HepG2 (cell line): ENCODE data around the gene ARHGDIA. TPM values are rescaled to one million over a fixed set of nuclear protein-coding genes. Genes with fewer than 3 reads are reported as not detected.

Experiments used
- ASH2L ChIP-seq: fragments of 300-600, 200-600 bp; sonication (generic); IDR thresholded peaks from 2 replicates; pipeline ENCODE4 v1.7.0; 2017; ENCODE audit warnings: low read depth, mild to moderate bottlenecking, moderate library complexity, mixed read lengths, low read length; ENCODE audit not compliant: insufficient read length
- HOXA3 ChIP-seq: sonication (generic); formaldehyde crosslinking; IDR thresholded peaks from 2 replicates; pipeline ENCODE4 v1.5.0; 2020; ENCODE audit warnings: missing genetic modification reagents
- KLF11 ChIP-seq: IDR thresholded peaks from 2 replicates; pipeline ENCODE4 v1.6.1; 2016; ENCODE audit warnings: missing compliant biosample characterization
- MIXL1 ChIP-seq: IDR thresholded peaks from 2 replicates; pipeline ENCODE4 v1.6.1; 2016
- POGZ ChIP-seq: sonication (generic); formaldehyde crosslinking; IDR thresholded peaks from 2 replicates; pipeline ENCODE4 v1.4.0; 2020; ENCODE audit warnings: mild to moderate bottlenecking, missing genetic modification reagents
- RFX3 ChIP-seq: IDR thresholded peaks from 2 replicates; pipeline ENCODE4 v1.6.1; 2016; ENCODE audit warnings: missing biosample characterization, missing genetic modification reagents
- TBL1XR1 ChIP-seq: fragments of 150-350 bp; IDR thresholded peaks from 2 replicates; pipeline ENCODE4 v1.6.1; 2014; ENCODE audit warnings: borderline replicate concordance, low read length; ENCODE audit not compliant: partially characterized antibody
- TRIM24 ChIP-seq: sonication (generic); formaldehyde crosslinking; IDR thresholded peaks from 2 replicates; pipeline ENCODE4 v1.8.0; 2022; ENCODE audit warnings: mild to moderate bottlenecking, missing genetic modification reagents
- ZFP90 ChIP-seq: sonication (generic); formaldehyde crosslinking; IDR thresholded peaks from 2 replicates; pipeline ENCODE4 v1.8.0; 2022; ENCODE audit warnings: missing genetic modification reagents, mild to moderate bottlenecking, inconsistent platforms, borderline replicate concordance
- ZFYVE20 ChIP-seq: sonication (generic); formaldehyde crosslinking; IDR thresholded peaks from 2 replicates; pipeline ENCODE4 v1.8.0; 2023; ENCODE audit warnings: low read depth, mild to moderate bottlenecking, moderate library complexity, missing genetic modification reagents, borderline replicate concordance
- ZNF343 ChIP-seq: sonication (generic); formaldehyde crosslinking; IDR thresholded peaks from 2 replicates; pipeline ENCODE4 v1.4.0; 2020; ENCODE audit warnings: mild to moderate bottlenecking, missing genetic modification reagents
- ZNF451 ChIP-seq: sonication (generic); formaldehyde crosslinking; IDR thresholded peaks from 2 replicates; pipeline ENCODE4 v1.5.0; 2020; ENCODE audit warnings: mild to moderate bottlenecking, missing genetic modification reagents
- ZNF569 ChIP-seq: sonication (generic); formaldehyde crosslinking; IDR thresholded peaks from 2 replicates; pipeline ENCODE4 v1.5.0; 2020; ENCODE audit warnings: mild to moderate bottlenecking, missing genetic modification reagents, moderate library complexity, borderline replicate concordance
- ZNF777 ChIP-seq: sonication (generic); formaldehyde crosslinking; IDR thresholded peaks from 2 replicates; pipeline ENCODE4 v1.4.0; 2020; ENCODE audit warnings: missing genetic modification reagents
- polyA plus RNA-seq, 8 experiments: library from polyadenylated mRNA; depleted of rRNA in 3 of 8; stranded (reverse) in 7 of 8; unstranded in 1 of 8; fragments of >200 nt; fragmentation: Illumina TruSeq in 4 of 8; extraction: Trizol in 4 of 8; gene quantifications; 2 replicates each; pipeline versions ENCODE4 v1.2.1 to v1.2.3, GENCODE V29; 2011 to 2016; ENCODE audit warnings: low read depth in 4 of 8, missing spikeins in 1 of 8, mixed read lengths in 1 of 8; ENCODE audit not compliant: insufficient read depth in 1 of 8
- total RNA-seq, 5 experiments: library from RNA; depleted of rRNA; stranded (reverse); fragments of >200 nt; fragmentation: Illumina TruSeq; extraction: Trizol; gene quantifications; 2 replicates each; pipeline ENCODE4 v1.2.3, GENCODE V29; 2016; ENCODE audit warnings: low read depth in 1 of 5
- TF ChIP-seq, protein P1 (sequence below): sonication (generic); formaldehyde crosslinking; IDR thresholded peaks from 2 replicates; pipeline ENCODE4 v1.4.0; 2020; ENCODE audit warnings: missing genetic modification reagents, borderline replicate concordance
- TF ChIP-seq, protein P2 (sequence below): sonication (generic); formaldehyde crosslinking; IDR thresholded peaks from 2 replicates; pipeline ENCODE4 v1.4.0; 2020; ENCODE audit warnings: mild to moderate bottlenecking, missing genetic modification reagents
- TF ChIP-seq, protein P3 (sequence below): sonication (generic); formaldehyde crosslinking; IDR thresholded peaks from 2 replicates; pipeline ENCODE4 v1.4.0; 2020; ENCODE audit warnings: missing genetic modification reagents
- TF ChIP-seq, protein P4 (sequence below): sonication (generic); formaldehyde crosslinking; IDR thresholded peaks from 2 replicates; pipeline ENCODE4 v1.5.1; 2020; ENCODE audit warnings: mild to moderate bottlenecking, moderate library complexity, missing genetic modification reagents

Gene ARHGDIA
- total and polyA plus RNA-seq, 2 of the 13 experiments (the other 11 are each of a cell fraction or from before 2014, with no cell fraction given): 40.0 to 64.0 TPM

DNA sequence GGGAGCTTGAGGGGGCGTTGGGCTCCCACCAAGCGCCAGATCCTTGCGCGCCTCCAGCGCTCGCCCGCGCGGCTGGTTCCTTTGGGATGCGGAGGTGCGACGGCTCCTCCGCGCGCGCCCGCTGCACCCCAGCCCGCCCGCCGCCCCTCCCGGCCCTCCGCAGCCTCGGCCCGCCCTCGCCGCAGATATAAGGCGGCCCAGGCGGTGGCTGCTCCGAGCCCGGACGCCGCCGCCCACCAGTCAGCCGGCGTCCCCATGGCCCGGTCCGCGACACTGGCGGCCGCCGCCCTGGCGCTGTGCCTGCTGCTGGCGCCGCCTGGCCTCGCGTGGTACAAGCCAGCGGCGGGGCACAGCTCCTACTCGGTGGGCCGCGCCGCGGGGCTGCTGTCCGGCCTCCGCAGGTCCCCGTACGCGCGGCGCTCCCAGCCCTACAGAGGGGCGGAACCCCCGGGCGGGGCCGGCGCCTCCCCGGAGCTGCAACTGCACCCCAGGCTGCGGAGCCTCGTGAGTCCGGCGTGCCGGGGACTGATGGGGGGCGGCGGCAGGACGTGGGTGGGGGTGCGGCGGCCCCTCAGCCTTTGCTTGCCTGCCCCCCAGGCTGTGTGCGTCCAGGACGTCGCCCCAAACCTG is 31.0 kb upstream of the ARHGDIA start, which contains the start of gene NPB (continued):
- TF ChIP-seq, protein P1, sequence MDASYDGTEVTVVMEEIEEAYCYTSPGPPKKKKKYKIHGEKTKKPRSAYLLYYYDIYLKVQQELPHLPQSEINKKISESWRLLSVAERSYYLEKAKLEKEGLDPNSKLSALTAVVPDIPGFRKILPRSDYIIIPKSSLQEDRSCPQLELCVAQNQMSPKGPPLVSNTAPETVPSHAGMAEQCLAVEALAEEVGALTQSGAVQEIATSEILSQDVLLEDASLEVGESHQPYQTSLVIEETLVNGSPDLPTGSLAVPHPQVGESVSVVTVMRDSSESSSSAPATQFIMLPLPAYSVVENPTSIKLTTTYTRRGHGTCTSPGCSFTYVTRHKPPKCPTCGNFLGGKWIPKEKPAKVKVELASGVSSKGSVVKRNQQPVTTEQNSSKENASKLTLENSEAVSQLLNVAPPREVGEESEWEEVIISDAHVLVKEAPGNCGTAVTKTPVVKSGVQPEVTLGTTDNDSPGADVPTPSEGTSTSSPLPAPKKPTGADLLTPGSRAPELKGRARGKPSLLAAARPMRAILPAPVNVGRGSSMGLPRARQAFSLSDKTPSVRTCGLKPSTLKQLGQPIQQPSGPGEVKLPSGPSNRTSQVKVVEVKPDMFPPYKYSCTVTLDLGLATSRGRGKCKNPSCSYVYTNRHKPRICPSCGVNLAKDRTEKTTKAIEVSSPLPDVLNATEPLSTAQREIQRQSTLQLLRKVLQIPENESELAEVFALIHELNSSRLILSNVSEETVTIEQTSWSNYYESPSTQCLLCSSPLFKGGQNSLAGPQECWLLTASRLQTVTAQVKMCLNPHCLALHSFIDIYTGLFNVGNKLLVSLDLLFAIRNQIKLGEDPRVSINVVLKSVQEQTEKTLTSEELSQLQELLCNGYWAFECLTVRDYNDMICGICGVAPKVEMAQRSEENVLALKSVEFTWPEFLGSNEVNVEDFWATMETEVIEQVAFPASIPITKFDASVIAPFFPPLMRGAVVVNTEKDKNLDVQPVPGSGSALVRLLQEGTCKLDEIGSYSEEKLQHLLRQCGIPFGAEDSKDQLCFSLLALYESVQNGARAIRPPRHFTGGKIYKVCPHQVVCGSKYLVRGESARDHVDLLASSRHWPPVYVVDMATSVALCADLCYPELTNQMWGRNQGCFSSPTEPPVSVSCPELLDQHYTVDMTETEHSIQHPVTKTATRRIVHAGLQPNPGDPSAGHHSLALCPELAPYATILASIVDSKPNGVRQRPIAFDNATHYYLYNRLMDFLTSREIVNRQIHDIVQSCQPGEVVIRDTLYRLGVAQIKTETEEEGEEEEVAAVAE (CRISPR knock-in tag): no peak
- TF ChIP-seq, protein P2, sequence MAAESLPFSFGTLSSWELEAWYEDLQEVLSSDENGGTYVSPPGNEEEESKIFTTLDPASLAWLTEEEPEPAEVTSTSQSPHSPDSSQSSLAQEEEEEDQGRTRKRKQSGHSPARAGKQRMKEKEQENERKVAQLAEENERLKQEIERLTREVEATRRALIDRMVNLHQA: no peak
- TF ChIP-seq ZNF569 (CRISPR knock-in tag): no peak
- no peak for TF ChIP-seq KLF11 (CRISPR knock-in tag)
- TF ChIP-seq TRIM24 (CRISPR knock-in tag): no peak
- TF ChIP-seq, protein P3, sequence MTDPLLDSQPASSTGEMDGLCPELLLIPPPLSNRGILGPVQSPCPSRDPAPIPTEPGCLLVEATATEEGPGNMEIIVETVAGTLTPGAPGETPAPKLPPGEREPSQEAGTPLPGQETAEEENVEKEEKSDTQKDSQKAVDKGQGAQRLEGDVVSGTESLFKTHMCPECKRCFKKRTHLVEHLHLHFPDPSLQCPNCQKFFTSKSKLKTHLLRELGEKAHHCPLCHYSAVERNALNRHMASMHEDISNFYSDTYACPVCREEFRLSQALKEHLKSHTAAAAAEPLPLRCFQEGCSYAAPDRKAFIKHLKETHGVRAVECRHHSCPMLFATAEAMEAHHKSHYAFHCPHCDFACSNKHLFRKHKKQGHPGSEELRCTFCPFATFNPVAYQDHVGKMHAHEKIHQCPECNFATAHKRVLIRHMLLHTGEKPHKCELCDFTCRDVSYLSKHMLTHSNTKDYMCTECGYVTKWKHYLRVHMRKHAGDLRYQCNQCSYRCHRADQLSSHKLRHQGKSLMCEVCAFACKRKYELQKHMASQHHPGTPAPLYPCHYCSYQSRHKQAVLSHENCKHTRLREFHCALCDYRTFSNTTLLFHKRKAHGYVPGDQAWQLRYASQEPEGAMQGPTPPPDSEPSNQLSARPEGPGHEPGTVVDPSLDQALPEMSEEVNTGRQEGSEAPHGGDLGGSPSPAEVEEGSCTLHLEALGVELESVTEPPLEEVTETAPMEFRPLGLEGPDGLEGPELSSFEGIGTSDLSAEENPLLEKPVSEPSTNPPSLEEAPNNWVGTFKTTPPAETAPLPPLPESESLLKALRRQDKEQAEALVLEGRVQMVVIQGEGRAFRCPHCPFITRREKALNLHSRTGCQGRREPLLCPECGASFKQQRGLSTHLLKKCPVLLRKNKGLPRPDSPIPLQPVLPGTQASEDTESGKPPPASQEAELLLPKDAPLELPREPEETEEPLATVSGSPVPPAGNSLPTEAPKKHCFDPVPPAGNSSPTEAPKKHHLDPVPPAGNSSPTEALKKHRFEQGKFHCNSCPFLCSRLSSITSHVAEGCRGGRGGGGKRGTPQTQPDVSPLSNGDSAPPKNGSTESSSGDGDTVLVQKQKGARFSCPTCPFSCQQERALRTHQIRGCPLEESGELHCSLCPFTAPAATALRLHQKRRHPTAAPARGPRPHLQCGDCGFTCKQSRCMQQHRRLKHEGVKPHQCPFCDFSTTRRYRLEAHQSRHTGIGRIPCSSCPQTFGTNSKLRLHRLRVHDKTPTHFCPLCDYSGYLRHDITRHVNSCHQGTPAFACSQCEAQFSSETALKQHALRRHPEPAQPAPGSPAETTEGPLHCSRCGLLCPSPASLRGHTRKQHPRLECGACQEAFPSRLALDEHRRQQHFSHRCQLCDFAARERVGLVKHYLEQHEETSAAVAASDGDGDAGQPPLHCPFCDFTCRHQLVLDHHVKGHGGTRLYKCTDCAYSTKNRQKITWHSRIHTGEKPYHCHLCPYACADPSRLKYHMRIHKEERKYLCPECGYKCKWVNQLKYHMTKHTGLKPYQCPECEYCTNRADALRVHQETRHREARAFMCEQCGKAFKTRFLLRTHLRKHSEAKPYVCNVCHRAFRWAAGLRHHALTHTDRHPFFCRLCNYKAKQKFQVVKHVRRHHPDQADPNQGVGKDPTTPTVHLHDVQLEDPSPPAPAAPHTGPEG (CRISPR knock-in tag): 0 out of 2 replicates have a peak, but pooled peaks have one; percentile 19
- no peak for TF ChIP-seq POGZ (CRISPR knock-in tag)
- peak; percentile 68; the same call in 1 of the 2 replicates for TF ChIP-seq ZNF451
- TF ChIP-seq ASH2L: no peak
- 0 out of 2 replicates have a peak, but pooled peaks have one; percentile 69 for TF ChIP-seq ZFYVE20 (CRISPR knock-in tag)
- no peak for TF ChIP-seq RFX3 (CRISPR knock-in tag)
- TF ChIP-seq, protein P4, sequence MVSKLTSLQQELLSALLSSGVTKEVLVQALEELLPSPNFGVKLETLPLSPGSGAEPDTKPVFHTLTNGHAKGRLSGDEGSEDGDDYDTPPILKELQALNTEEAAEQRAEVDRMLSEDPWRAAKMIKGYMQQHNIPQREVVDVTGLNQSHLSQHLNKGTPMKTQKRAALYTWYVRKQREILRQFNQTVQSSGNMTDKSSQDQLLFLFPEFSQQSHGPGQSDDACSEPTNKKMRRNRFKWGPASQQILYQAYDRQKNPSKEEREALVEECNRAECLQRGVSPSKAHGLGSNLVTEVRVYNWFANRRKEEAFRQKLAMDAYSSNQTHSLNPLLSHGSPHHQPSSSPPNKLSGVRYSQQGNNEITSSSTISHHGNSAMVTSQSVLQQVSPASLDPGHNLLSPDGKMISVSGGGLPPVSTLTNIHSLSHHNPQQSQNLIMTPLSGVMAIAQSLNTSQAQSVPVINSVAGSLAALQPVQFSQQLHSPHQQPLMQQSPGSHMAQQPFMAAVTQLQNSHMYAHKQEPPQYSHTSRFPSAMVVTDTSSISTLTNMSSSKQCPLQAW: no peak
- TF ChIP-seq MIXL1 (CRISPR knock-in tag): no peak
- no peak for TF ChIP-seq ZNF343 (CRISPR knock-in tag)
- peak; percentile 35; the same call in 1 of the 2 replicates for TF ChIP-seq HOXA3 (CRISPR knock-in tag)
- peak; percentile 86 for TF ChIP-seq ZNF777 (CRISPR knock-in tag)
- TF ChIP-seq TBL1XR1: no peak
- no peak for TF ChIP-seq ZFP90 (CRISPR knock-in tag)
